Kidney epithelial cell (primary cell): ENCODE measurements around the gene ADIRF. TPM values are rescaled to one million over a fixed set of nuclear protein-coding genes. Genes with fewer than 3 reads are reported as not detected.
"Not testable (repeated sequence)": the region's sequence is repeated elsewhere in the genome, so short reads cannot be mapped to it uniquely, and the experiment has no call there.

Experiments used
- DNase-seq: peaks from one replicate; pipeline ENCODE4 v3.0.0-alpha.2; 2010; ENCODE audit warnings: low read depth
- H3K27me3 ChIP-seq: 2 replicates; pipeline ENCODE4 v1.6.0; 2011; ENCODE audit warnings: low read length; ENCODE audit not compliant: control insufficient read depth, insufficient read depth
- H3K36me3 ChIP-seq: 2 replicates; pipeline ENCODE4 v1.5.1; 2011; ENCODE audit warnings: low read length; ENCODE audit not compliant: control insufficient read depth, insufficient read depth
- H3K4me3 ChIP-seq: 2 replicates; pipeline ENCODE4 v1.5.1; 2011; ENCODE audit warnings: low read depth, mild to moderate bottlenecking, control low read depth, low read length
- total RNA-seq: library from RNA; depleted of rRNA; stranded (reverse); fragments of >200 nt; gene quantifications from 2 replicates; pipeline ENCODE4 v1.2.3, GENCODE V29; 2015
- TF ChIP-seq, protein P1 (sequence below): IDR thresholded peaks from 2 replicates; pipeline ENCODE4 v1.5.1; 2011; ENCODE audit warnings: mild to moderate bottlenecking, moderate library complexity, low read length, control low read depth, inconsistent platforms; ENCODE audit not compliant: insufficient read depth, poor library complexity, severe bottlenecking

The ADIRF gene
- total RNA-seq, 1 donor from 2014 or later: not detected

DNA sequence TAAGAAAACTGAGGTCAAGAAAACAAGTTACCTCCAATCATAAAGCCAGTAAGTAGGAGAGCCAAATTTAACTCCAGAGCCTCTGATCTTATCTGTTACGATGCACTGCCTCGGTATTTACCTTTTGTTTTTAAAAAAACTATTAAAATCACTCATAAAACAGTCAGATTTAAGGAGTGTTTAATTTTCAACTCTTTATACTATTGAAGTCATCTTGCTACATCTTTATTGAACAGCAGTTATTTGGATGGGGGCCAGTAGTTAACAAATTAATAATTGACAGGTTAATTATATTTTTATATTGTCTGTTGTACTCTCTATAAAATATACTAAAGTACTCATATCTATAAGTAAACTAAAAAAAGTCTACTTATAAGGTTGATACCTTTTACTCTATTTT lies 24.6 kb downstream of the ADIRF start:
- TF ChIP-seq, protein P1, sequence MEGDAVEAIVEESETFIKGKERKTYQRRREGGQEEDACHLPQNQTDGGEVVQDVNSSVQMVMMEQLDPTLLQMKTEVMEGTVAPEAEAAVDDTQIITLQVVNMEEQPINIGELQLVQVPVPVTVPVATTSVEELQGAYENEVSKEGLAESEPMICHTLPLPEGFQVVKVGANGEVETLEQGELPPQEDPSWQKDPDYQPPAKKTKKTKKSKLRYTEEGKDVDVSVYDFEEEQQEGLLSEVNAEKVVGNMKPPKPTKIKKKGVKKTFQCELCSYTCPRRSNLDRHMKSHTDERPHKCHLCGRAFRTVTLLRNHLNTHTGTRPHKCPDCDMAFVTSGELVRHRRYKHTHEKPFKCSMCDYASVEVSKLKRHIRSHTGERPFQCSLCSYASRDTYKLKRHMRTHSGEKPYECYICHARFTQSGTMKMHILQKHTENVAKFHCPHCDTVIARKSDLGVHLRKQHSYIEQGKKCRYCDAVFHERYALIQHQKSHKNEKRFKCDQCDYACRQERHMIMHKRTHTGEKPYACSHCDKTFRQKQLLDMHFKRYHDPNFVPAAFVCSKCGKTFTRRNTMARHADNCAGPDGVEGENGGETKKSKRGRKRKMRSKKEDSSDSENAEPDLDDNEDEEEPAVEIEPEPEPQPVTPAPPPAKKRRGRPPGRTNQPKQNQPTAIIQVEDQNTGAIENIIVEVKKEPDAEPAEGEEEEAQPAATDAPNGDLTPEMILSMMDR: no peak
- H3K36me3 ChIP-seq: no peaks in the 10 kb centered on the region
- H3K4me3 ChIP-seq: no peak overlapping the region
- DNase-seq: no peak
- H3K27me3 ChIP-seq: no peaks in the 10 kb centered on the region

DNA sequence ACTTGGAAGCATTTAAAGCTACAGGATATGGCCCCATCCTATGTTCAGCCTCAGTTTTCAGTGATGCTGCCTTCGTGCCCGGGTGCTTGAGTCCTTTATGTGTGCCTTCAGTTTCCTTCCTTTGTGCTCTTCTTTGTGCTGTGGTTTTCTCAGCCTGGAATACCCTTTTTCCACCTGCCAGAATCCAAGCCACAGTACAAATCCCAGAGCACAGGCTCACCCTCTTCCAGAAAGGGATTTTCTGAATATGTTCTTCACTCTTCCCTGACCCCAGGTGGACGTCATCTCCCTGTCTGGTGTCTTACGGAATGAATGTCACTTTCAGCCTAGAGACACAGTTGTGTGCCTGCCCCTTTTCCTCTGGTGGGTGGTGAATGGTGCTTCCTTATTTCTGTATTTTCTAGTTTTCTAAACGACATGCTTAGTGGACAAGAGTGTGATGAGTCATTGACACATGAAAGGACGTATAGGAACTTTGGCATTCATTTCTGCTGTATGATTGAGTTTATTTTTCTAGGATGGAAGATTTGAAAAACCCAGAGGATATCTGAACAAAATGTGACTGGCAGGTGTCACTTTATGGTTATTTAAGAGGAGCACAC lies 31.6 kb downstream of the ADIRF start:
- not testable (repeated sequence) for H3K27me3 ChIP-seq, DNase-seq, H3K36me3 ChIP-seq, H3K4me3 ChIP-seq

DNA sequence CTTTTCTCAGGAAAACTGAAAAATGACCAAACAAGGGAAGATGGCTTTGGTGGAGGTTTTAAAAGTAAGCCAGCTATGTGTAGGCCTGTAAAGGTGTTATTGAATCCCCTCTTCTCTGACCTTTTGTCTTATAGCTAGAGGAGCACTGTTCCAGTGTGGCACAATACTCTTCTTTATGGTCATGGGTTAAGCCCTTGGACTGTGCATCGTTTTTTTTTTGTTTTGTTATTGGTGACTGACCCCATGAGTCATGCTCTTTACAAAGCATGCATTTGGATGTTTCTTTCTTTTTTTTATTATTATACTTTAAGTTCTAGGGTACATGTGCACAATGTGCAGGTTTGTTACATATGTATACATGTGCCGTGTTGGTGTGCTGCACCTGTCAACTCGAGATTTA lies 32.2 kb downstream of the ADIRF start:
- TF ChIP-seq, protein P1: no peak
- H3K36me3 ChIP-seq: no peaks in the 10 kb centered on the region
- no peak overlapping the region for H3K4me3 ChIP-seq
- DNase-seq: no peak
- no peaks in the 10 kb centered on the region for H3K27me3 ChIP-seq

DNA sequence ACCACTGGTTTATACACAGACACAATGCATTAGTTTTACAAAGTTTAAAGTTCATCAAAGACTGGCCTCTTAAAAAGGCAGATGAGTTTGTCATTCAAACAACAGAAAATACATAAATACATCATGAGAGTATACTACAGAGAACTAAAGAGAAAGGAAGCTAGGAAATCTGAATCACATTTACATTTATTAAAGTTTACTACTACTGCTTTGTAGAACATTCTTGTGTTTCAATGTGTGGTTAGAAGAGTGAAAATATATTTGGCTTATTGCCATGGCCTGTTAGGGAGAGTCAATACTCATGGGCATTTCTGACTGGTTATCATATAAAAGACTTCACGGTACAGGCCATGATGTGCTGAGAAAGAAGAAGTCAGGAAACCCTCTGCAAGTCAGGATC lies 38.8 kb downstream of the ADIRF start:
- H3K27me3 ChIP-seq, H3K36me3 ChIP-seq, H3K4me3 ChIP-seq, DNase-seq: not testable (repeated sequence)

DNA sequence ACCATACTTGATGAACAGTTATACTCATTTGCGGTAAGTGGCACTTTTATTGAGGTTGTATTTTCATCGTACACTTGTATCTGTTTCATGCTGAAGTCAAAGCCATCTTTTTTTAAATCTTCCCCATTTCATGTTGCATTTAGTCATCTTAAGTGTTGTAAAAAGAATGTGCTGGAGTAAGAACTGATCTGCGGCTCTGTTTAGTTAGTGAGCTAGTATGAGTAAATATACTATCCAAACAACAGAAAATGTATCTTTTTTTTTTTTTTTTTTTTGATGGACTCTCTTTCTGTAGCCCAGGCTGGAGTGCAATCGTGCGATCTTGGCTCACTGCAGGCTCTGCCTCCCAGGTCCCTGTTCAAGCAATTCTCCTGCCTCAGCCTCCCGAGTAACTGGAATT lies 39.4 kb downstream of the ADIRF start:
- not testable (repeated sequence) for DNase-seq, H3K27me3 ChIP-seq, H3K4me3 ChIP-seq, H3K36me3 ChIP-seq

DNA sequence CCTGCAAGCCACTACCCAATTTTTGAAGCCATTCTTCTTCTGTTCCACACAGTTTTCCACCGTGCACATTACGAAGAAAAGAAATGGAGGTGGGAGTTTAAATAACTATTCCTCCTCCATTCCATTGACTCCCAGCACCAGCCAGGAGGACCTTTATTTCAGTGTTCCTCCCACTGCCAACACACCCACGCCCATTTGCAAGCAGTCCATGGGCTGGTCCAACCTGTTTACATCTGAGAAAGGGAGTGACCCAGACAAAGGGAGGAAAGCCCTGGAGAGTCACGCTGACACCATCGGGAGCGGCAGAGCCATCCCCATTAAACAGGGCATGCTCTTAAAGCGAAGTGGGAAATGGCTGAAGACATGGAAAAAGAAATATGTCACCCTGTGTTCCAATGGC lies 40.0 kb downstream of the ADIRF start:
- not testable (repeated sequence) for H3K4me3 ChIP-seq, H3K27me3 ChIP-seq, DNase-seq, H3K36me3 ChIP-seq

DNA sequence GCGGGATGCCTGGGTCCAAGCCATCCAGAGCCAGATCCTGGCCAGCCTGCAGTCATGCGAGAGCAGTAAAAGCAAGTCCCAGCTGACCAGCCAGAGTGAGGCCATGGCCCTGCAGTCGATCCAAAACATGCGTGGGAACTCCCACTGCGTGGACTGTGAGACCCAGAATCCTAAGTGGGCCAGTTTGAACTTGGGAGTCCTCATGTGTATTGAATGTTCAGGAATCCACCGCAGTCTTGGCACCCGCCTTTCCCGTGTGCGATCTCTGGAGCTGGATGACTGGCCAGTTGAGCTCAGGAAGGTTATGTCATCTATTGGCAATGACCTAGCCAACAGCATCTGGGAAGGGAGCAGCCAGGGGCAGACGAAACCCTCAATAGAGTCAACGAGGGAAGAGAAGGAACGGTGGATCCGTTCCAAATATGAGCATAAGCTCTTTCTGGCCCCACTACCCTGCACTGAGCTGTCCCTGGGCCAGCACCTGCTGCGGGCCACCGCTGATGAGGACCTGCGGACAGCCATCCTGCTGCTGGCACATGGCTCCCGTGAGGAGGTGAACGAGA lies 40.9 kb downstream of the ADIRF start:
- not testable (repeated sequence) for H3K27me3 ChIP-seq, DNase-seq, H3K36me3 ChIP-seq, H3K4me3 ChIP-seq

DNA sequence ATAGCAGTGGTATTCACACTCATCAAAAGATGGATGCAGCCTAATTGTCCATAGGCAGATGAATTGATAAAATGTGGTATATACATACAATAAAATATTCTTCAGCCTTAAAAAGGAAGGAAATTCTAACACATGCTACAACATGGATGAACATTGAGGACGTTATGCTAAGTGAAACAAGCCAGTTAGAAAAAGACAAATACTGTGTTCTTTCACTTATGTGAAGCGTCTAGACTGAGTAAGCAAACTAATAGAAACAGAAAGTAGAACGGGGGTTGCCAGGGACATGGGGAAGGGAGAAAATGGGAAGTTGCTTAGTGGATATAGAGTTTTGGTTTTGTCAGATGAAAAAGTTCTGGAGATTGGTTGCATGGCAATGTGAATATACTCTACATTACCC lies 45.2 kb downstream of the ADIRF start:
- not testable (repeated sequence) for H3K4me3 ChIP-seq, DNase-seq, H3K27me3 ChIP-seq, H3K36me3 ChIP-seq

DNA sequence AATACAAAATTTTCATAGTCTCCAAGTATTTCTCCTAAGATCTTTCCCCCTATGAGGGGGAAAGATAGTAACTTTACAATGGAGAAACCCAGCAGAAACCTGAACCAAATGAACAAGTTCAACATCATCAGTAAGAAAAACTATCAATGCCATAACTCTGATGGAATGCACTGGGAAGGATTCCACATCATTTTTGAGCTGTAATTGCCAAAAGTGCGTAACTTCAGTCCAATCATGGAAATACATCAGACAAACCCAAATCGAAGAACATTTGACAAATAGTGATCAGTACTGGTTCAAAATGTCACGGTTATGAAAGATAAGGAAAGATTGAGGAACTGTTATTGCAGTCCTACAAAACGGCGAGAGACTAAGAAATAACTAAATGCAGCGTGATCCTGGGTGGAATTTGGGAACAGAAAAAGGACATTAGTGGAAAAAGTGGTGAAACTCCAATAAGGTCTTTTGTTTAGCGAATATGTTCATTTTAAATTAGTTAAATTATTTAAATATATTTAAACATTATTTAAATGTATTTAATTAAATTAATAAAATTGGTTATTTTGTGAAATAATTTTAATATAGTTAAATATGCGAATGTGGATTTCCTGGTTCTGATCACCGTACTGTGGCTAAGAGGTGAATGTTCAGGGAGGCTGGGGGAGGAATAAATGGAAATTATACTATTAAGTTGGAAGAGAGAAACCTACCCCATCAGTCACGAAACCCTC lies 46.9 kb downstream of the ADIRF start:
- H3K4me3 ChIP-seq, DNase-seq, H3K36me3 ChIP-seq, H3K27me3 ChIP-seq: not testable (repeated sequence)

DNA sequence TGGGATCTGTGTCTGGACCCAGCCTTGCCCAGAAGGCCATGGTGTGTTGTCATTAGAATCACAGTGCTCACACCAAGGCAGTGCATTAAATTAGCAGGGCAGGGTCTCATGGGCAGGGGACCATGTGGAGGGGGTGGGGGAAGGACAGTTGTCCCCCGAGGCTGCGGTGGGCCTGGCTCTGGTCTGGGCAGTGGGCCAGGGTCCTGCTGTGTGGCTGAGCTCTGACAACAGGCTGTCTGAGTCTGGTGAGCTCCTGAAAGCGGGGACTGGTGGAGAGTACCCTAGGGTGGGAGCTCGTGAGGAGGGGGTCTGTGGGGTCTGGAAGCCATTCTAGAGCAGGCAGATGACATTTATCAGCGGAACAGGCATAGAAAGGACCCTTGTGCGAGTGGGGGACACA lies 49.8 kb downstream of the ADIRF start:
- H3K36me3 ChIP-seq, H3K27me3 ChIP-seq, H3K4me3 ChIP-seq, DNase-seq: not testable (repeated sequence)

DNA sequence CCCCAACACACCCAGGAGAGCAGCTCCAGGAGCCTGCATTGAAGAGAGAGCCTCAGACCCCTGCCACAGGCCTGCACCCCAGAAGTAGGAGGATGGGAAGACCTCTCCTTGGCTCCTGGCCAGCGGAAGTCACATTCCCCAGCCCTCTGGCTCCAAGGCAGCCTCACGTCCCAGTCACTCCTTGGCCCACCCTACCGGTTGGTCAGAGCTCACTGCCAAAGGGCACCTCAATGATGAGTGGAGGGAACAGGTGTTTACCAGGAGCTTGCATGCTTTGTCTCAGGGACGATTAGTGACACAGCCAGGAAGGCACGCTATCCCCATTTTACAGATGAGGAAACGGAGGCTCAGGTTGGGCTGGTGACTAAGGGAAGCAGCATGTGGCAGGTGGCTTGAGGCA lies 50.8 kb downstream of the ADIRF start:
- not testable (repeated sequence) for H3K36me3 ChIP-seq, H3K4me3 ChIP-seq, DNase-seq, H3K27me3 ChIP-seq

DNA sequence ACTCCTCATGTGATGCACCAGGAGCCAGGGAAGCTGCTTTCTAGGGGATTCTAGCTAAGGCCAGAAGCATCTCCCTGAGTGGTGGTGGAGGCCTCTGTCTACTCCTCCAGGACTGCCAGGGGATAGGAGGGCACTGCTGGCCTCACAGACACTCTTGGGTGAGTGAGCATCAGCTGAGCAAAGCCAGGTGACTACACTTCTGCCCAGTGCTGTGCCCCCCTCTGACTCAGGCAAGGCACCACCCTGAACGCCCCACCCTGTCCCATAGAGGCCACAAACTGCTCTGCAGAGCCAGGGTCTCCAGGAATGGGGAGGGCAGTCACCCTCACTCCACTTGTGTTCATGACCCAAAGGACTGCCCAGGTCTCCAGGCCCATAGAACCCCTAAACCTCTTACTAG lies 51.2 kb downstream of the ADIRF start:
- not testable (repeated sequence) for H3K36me3 ChIP-seq, DNase-seq, H3K4me3 ChIP-seq, H3K27me3 ChIP-seq

DNA sequence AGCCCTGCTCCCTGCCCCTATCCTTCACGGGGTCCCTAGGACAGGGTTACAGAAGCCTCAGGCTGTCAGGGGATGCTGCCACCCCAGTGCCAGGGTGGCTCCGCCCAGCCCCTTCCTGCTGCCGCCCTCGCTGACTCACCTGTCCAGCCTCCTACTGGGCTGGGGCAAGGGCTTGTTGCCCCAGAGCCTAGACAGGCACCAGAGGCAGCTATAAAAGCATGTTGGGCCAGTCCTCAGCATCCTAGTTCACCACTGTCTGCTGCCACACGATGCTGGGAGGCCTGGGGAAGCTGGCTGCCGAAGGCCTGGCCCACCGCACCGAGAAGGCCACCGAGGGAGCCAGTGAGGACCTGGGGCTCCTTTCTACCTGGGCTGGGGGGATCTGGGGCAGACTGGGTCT lies 51.8 kb downstream of the ADIRF start, which contains the start of gene FAM25A:
Gene FAM25A (plus strand): TSS at position 239 of the 400 bp plus-strand sequence. CDS start 31 bp downstream, at position 270.
- not testable (repeated sequence) for H3K36me3 ChIP-seq, DNase-seq, H3K4me3 ChIP-seq

More for the DNA sequence above, 51.8 kb downstream of the ADIRF start, which contains the start of gene FAM25A:
- H3K27me3 ChIP-seq: not testable (repeated sequence)
